Left renal pelvis (tissue), 4 donors: ENCODE data around the gene MOB2. TPM values are rescaled to one million over a fixed set of nuclear protein-coding genes. Genes with fewer than 3 reads are reported as not detected.

Experiments used
- DNase-seq, 4 donors: peaks; one replicate each; pipeline ENCODE4 v3.0.0-alpha.2; 2013; ENCODE audit warnings: low read depth in 4 of 4, low spot score in 3 of 4
- polyA plus RNA-seq, 4 donors: library from polyadenylated mRNA; unstranded; fragments of 120-200 nt; gene quantifications; one replicate each; pipeline ENCODE4 v1.2.1, GENCODE V29; 2013; ENCODE audit not compliant: insufficient read length in 4 of 4

Gene MOB2
- polyA plus RNA-seq, 4 donors: 25.1 to 34.2 (median 29.0) TPM

DNA sequence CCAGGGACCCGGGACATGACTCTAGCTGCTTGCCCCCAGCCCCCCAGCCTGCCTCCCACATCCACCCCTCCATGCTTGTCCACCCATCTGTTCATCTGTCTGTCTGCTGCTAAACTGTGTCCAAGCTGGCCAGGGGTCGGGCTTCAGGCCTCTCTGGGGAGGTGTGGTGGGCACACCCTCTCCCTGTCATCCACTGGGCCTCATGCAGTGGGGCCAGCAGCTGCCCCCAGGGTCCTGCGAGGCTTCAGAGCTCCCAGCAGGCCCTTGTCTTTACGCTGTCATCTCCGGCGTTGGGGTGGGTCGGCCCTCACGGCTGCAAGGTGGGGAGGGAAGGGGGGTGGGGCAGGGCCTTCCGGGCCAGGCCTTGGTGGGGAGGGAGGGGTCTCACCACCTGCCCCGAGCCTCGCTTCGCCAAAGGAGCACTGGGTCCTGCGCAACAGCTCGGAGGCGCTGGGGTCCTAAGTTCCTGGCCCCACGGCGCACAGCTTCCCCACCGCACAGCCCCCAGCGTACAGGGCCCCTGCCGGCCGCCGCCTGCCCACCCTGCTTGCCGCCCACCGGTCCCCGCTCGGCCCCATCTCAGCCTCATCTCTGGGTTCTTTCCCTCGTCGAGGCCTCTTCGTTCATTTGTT lies 26.7 kb downstream of the MOB2 start:
- DNase-seq: no peak

DNA sequence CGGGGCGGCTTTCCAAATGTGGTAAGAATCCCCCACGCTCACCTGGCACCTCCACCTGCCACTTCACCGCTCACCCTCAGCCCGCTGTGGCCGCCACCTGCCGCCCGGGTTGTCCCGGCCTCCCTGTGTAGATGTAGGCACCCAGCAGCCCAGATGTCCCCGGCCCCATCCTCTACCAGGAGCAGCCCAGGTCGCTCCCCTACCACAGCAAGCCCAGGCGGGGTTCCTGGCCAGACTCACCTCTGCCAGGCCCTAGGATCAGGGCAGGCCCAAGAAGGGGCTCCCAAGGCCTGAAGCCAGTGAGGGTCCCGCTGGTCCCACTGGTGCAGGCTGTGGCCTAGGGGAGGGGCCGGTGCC lies 27.4 kb downstream of the MOB2 start:
- DNase-seq: no peak

DNA sequence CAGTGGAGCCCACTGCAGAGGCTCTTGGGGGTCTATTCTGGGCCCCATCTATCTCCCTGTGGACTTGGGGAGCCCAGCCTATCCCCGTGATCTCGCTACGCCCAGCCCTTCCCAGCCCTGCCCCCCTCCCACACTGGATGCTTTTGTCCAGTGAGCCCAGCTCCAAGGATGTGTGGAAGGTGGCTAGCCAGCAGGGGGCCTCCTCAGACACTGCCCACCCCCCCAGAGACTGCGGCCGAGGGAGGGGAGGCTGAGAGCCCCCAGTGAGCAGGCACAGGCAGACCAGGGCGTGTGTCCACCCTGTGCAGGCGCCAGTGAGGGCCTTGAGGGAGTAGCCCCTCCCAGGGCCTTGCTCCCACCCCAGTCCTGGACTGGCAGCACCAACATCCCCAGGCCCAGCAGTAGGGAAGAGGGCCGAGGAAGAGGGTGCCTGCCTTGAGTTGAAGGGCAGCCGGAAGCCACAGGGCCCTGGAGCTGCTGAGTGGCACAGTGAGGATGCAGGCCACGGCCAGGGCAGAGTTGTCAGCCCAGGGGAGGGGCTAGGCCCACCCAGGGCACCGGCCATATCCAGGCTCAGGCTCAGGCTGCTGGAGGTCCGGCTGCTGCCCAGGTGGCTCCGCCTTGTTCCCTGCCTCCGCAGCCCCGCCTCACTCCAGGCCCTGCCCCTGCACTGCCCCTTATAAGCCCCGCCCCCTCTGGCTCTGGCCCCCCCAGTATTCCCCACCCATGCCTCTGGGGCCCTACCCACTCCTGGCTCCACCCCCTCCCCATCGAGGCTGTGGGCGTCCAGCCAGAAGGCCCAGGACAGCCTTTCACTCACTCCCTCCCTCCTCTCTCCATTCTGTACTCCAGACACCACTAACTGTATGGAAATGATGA lies 28.0 kb downstream of the MOB2 start:
- peak in 1 of 4 donors; percentile 40 for DNase-seq

DNA sequence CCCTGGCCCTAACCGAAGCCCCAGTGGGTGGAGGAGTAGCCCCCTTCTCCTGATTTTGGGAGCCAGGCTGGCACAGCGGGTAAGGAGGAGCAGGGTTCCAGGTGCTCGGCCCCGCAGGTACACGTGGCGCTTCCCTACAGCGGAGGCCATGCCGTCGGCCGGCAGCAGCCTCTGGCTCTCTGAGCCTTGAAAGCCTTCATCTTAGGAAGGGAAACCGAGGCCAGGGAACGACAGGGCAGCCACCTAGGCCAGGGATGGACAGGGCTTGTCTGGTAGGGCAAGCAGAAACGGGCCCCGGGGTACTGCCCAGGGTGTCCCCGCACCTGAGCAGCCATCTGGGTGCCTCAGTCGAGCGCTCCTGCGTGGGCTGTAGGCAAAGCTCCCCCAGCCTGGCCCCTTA lies 28.7 kb downstream of the MOB2 start:
- DNase-seq: no peak

DNA sequence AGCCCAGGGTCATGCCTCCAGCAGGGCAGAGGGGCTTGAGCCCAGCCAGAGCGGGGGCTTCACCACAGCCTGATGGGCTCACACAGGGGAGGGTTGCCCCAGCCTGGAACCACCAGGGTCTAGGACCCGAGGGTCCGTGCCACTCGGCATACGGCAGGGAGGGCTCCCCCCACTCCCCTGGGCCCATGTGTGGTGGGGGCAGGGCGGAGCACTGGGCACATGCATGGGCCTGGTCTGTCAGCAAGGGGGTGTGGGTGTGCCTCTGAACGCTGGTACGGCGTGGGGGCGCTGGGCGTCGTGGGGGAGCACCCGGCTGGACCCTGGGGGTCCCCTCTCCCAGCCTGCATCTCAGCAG lies 29.3 kb downstream of the MOB2 start:
- no peak for DNase-seq

DNA sequence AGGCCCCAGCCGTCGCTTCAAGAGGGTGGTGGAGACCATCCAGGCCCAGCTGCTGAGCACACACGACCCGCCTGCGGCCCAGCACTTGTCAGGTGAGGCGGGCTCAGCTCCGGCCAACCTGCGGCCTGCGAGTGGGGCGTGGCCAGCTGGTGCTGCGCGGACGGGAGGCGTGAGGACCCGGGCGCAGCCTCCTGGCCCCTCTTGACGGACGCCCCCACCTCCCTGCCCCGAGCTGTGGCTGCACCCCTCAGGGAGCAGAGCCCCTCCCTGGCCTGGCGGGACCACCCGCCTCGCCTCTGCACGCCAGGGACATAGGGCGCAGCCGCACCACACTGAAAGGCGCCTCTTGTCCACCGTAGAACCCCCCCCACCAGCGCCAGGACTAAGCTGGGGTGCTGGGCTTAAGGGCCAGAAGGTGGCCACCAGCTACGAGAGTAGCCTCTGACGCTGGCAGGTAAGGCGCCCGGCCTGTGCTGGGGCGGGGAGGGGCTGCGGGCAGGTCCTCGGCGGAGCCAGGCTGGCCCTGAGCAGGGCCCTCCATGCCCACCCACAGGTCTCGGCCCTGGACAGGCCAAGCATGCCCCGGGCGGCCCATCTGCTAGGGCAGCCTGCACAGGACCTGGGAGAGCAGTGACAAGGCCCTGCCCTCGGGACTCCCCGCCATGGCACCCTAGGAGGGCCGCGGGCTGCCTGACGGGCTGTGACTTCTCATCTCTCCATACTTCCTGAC lies 29.8 kb downstream of the MOB2 start:
- DNase-seq: no peak

DNA sequence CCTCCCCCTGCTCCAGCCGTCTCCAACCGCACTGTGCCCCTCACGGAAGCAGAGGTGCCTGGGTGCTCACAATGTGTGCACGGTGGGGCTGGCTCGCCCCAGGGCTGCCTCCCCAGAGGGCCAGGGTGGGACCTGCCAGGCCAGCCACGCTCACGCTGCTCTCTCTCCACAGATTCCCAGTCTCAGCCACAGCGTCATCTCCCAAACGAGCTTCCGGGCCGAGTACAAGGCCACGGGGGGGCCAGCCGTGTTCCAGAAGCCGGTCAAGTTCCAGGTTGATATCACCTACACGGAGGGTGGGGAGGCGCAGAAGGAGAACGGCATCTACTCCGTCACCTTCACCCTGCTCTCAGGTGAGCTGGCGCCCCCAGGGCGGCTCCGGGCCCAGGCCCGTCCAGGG lies 30.4 kb downstream of the MOB2 start:
- no peak for DNase-seq

DNA sequence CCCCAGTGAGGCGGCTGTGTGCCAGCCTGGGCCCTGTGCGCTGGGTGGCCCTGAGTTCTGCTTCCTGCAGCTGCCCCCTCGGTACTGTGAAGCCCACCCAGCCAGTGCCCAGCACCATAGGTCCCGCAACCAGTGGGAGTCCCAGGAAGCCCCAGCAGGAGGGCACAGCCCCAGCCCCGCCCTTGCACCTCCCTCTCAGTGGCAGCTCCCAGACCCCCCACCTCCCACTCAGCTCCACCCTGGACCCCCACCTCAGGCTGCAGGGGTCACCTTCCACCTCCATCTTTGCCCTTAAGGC lies 30.9 kb downstream of the MOB2 start:
- no peak for DNase-seq

DNA sequence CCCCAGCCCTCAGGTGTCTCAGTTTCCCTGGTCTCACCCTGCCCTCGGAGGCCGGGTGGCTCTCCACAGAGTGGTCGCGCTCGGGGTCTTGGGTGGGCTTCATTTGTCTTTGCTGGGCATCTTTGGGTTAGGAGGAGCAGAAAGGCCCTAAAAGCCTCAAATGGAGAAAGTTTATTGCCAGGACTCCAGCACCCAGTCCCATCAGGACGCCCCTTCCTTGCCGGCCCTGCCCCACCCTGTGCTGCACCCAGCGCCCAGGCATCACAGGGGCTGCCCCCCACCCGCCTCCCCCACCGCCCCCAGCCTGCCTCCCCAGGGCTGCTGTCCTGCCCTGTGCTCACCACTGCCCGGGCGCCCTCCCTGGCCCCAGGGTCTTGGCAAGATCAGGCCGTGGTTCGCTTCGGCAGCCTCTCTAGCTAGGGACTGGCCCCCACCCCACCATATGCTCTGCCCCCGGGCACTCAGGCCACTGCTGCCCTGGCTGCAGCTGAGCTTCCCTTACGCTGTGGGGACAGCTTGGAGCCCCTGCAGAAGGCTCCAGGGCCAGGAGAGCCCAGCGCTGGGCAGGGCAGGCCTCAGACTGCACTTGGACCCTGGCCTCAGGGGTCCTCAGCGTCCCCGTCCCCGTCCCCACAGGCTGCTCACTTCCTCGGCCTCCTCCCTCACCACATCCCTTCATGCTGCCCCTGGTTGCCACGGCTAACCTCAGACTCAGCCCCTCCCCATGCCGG lies 31.4 kb downstream of the MOB2 start:
- DNase-seq: no peak

DNA sequence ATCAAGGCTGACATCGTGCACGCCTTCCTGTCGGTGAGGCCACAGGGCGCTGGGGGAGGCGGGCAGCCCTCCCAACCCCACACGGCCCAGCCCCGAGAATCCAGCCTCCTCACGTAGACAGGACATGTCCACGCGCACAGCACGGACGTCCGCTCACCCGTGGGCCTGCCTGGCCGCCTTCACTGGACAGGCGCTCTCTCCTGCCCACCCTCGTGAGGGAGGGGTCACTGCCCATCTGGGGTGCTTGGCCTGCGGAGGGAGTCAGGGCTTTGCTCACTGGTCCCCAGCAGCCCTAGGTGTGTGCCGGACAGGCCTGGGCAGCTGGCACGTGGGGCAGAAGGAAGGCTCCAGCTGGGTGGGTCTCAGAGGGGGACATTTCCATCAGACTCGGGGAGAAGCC lies 32.0 kb downstream of the MOB2 start:
- DNase-seq: no peak

DNA sequence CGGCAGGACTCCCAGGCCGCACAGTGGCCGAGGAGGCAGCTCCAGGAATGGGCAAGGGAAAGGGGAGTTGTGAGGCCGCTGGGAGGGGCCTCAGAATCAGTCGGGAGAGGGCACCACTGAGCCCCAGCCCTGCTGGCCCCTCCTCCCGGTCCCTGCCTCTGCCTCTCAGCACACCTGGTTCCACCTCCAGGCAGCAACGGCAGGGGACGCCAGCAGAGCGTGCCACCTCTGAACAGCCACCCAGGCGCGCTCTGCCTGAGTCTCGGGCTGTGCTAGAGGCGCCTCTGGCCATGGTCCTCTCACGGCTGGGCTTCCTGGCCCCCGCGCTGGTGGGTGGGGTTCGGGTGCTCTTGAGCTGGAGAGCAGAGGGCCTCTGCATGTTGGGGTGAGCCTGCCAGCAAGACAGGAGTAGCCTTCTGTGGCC lies 33.0 kb downstream of the MOB2 start:
- no peak for DNase-seq

DNA sequence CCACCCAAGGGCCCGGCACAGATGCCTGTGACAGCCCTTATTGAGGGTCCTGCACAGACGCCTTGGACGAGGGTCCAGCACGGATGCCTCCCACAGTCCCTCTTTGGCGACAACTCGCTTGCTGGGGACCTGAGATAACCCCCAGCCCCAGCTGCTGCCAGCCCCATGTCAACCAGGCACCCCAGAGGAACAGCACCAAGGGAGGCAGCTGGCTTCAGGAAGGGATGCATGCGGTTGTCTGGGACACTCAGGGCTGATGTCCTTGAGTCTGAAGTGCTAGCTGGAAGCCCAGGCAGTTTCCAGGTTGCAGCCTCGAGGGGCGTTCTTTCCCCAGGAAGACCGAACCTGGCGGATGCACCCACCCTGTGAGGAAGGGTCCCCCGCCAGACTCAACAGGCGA lies 33.8 kb downstream of the MOB2 start:
- DNase-seq: no peak

DNA sequence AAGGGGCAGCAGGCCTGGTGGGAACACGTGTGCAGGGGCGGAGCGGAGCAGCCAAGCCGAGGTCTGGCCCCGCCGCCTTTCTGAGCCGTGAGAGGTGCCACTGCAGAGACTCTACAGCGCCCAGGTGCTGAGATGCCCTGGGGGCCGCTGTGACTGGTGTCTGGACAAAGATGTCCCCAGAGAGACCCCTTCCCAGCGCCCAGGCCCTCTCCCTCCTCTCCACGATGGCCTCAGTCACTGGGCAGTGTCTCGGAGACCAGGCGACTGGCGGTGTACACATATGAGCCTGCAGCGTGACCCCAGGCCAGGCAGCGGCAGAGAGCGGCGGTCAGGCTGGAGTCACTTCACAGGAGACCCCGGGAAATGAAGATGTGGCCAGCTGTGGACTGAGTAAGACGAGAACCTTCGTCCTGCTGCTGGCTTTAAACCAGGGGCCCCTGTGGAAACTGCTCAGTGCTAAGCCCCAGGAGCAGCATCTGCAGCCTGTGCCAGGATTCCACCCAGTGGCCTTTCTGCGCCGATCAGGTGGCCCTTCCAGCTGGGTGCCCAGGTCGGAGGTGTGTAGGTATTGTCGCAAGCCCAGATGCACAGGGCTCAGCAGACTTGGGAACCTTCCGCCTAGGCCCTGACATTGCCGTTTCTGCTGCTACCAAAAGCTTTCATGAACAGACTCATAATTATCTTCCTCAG lies 34.7 kb downstream of the MOB2 start:
- DNase-seq: no peak

DNA sequence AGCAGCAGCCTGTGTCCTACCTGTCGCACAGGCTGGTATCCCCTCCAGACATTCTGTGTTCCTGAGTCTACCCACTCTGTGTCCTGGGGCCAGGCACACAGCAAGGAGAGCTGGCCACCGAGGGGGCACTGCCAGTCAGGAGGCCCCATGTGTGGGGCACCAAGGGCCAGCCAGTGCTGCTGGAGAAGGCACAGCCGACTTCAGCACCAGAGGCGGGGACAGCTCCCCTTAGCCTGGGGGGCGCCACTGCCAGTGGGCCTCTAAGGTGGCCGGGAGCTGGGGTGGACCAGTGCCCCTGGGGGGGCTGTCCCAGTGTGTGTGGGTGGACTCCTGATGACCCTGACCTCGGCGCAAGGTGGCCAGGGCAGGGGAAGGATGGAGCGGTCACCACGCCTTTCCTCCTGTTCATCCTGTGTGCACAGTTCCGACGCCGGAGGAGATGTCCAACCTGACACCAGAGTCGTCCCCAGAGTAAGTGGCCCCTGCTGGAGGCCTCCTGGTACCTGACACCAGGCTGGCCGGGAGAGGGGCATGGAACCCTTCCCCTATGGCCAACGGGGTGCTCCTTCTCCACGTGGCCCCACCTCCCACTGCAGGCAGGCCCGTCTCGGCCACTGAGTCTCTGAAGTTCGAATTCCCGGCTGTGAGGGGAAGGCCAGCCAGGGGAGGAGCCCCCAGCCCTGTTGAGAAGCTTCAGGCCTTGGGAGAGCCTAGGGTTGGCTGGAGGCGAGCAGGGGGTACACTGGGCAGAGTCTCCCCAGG lies 35.4 kb downstream of the MOB2 start:
- DNase-seq: no peak

DNA sequence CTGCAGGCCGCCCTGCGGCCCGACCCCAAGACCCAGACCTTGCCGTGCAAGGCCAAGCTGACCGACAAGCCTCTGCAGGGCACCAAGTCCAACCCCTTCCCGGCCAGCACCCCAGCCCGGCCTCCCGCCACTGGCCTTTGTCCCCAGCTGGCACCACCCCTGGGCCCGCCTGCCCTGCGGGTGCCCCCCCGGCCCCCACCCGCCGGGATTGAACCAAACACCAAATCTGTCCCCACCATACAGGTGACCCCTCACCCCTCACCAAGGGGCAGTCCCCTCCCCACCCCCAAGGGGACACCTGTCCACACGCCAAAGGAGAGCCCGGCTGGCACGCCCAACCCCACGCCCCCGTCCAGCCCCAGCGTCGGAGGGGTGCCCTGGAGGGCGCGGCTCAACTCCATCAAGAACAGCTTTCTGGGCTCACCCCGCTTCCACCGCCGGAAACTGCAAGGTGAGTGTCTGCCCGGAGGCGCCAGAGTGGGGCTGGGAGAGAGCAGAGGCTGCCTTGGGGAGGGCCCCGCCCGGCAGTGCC lies 36.2 kb downstream of the MOB2 start:
- DNase-seq: no peak

DNA sequence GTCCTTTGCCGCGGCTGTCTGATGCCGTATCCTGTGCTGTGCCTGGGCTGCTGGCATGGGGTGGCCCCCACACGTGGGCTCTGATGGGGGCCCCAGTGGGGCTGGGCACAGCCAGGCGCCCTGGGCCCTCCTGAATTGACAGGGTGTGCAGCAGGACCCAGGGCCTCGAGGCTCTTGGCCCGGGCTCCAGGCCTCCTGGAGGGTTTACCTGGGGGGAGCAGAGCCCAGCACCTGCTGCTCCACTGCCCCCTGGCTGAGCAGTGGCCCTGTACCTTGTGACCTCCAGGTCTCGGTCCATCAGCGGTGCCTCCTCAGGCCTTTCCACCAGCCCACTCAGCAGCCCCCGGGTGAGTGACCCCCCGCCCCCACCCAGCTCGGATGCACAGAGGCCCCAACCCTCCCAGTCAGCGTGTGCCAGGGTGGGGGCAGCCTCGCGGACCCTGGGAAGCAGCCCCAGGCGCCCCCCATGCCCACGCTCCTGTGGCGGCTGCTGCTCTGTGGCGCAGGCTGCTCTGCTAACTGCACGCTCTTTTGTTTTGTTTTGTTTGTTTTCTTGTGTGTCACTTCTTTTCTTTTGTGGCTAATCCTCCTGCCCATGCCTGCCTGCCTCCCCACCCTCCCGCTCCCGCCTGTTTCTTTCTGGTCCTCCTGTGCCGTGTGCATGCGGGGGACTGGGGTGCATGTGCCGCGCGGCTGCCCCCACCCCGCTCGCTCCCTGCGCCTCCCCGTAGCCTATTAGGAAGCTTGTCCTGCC lies 36.9 kb downstream of the MOB2 start:
- DNase-seq: no peak

DNA sequence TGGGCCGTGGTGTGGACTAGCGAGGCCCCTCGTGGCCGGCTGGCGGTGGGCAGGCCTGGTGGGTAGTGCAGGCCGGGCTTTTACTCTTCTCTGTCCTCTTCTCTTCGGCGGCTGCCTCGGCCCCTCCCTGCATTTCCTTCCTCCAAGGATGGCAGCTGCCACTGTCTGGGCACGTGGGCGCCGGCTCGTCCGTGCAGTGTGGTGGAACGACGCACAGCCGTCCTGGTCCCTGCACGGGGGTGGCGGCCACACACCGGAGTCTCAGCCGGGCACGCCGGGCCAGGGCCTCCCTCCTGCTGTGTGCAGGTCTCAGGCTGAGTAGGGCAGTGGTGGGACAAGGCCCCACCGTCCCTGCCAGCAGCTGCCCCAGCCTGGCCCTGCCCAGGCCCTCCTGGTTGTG lies 37.7 kb downstream of the MOB2 start:
- no peak for DNase-seq

DNA sequence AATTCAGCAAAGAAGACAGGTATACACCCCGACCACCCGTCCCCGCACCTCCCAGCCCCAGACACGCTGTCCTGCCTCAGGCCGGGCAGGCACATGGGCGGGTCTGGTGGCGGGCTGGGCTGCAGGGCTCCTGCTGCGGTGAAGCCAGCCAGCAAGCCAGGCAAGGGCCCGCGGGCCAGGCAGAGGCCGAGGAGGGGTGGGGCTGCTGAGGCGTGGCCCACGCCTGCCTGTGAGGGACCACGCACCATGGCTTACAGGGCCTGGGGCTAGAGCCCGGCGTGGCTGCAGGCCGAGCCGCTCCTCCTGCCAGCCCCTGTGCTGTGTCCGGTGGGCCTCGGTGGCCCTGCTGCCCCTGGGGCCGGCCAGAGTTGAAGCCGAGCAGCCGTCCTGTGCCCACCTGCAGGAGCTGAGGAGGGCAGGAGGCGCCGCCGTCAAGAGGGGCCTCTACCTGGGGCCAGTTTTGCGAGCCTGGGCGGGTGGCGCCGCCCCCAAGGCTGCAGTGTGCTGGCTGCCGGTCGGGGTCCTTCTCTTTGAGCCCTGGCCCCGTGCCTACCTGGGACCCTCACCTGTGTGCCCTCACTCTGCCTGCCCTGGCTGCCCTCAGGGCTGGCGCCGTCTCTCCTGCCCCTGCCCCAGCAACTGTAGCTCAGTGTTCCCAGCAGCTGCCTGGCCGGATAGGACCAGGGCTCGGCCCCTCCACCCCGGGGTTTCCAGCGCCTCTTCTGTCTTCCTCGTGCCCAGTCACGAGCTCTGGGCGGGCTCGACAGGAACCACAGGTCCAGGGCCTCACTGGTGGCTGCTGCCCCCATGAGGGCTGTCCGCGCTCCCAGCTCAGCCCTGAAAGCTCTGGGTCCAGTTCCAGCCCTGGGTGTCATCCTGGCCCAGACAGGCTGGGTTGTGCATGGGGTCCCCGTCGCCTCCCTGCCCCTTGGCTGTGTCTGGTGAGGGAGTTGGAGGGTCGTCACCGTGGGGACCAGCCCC lies 38.4 kb downstream of the MOB2 start:
- DNase-seq: no peak
